ENCODE results near the gene SPOCK1.
A peak's percentile ranks its signal among the peaks of the same experiment; 100 is the strongest.

SPOCK1 gene

GRCh38 chr5:137442660-137443059, 56.5 kb downstream of the SPOCK1 start:
- DNase-seq: peak in 23 of 58 donors; percentile 7 to 65 (median 27)

GRCh38 chr5:137441476-137441875, 57.6 kb downstream of the SPOCK1 start:
- no peak for DNase-seq

GRCh38 chr5:137440795-137441194, 58.3 kb downstream of the SPOCK1 start:
- DNase-seq: no peak

- no peak for DNase-seq
Measured at GRCh38 chr5:137439645-137440044, 59.5 kb downstream of the SPOCK1 start.

- DNase-seq: no peak
Measured at GRCh38 chr5:137438932-137439331, 60.2 kb downstream of the SPOCK1 start.

GRCh38 chr5:137437774-137438173, 61.4 kb downstream of the SPOCK1 start:
- no peak for DNase-seq

- no peak for DNase-seq
Measured at GRCh38 chr5:137433539-137433938, 65.6 kb downstream of the SPOCK1 start.

GRCh38 chr5:137432376-137432775, 66.8 kb downstream of the SPOCK1 start:
- DNase-seq: no peak

GRCh38 chr5:137431051-137431450, 68.1 kb downstream of the SPOCK1 start:
- no peak for DNase-seq

GRCh38 chr5:137415231-137415681, 83.9 kb downstream of the SPOCK1 start:
- DNase-seq: no peak

- DNase-seq: no peak
Measured at GRCh38 chr5:137414112-137414755, 84.9 kb downstream of the SPOCK1 start.

GRCh38 chr5:137412136-137412535, 87.0 kb downstream of the SPOCK1 start:
- no peak for DNase-seq

GRCh38 chr5:137410234-137411010, 88.7 kb downstream of the SPOCK1 start:
- no peak for DNase-seq

- DNase-seq: no peak
Measured at GRCh38 chr5:137409736-137410135, 89.4 kb downstream of the SPOCK1 start.

GRCh38 chr5:137407090-137407489, 92.0 kb downstream of the SPOCK1 start:
- DNase-seq: no peak

GRCh38 chr5:137405393-137405792, 93.7 kb downstream of the SPOCK1 start:
- DNase-seq: no peak

- DNase-seq: no peak
Measured at GRCh38 chr5:137403869-137404268, 95.3 kb downstream of the SPOCK1 start.

GRCh38 chr5:137402436-137403187, 96.5 kb downstream of the SPOCK1 start:
- DNase-seq: no peak

- no peak for DNase-seq
Measured at GRCh38 chr5:137401946-137402345, 97.2 kb downstream of the SPOCK1 start.

- no peak for DNase-seq
Measured at GRCh38 chr5:137400571-137400970, 98.6 kb downstream of the SPOCK1 start.

GRCh38 chr5:137399911-137400310, 99.2 kb downstream of the SPOCK1 start:
- DNase-seq: no peak

GRCh38 chr5:137398751-137399150, 100.4 kb downstream of the SPOCK1 start:
- no peak for DNase-seq
